A673 (cell line): Measurements from ENCODE around the gene CDKN2B-AS1.

Experiments used
- CTCF ChIP-seq: fragments of 300-800, 200-600 bp; sonication (generic); conservative IDR thresholded peaks from 2 replicates; pipeline ENCODE4 v1.5.1; 2017; ENCODE audit warnings: low read depth, mild to moderate bottlenecking, antibody characterized with exemption, low read length, moderate library complexity, mixed read lengths
- EZH2 ChIP-seq: fragments of 200-600 bp; sonication (generic); IDR thresholded peaks from 2 replicates; pipeline ENCODE4 v1.6.1; 2017; ENCODE audit warnings: borderline replicate concordance, low read depth, mild to moderate bottlenecking, mixed read lengths, antibody characterized with exemption, low read length; ENCODE audit not compliant: poor library complexity, severe bottlenecking

- TF ChIP-seq CTCF (no peak), EZH2 (no peak)
Observed at GRCh38 chr9:21988056-21988990, 6.3 kb upstream of the CDKN2B-AS1 start.
